H9 (cell line): Measurements from ENCODE around the gene ASPN. TPM values are rescaled to one million over a fixed set of nuclear protein-coding genes. Genes with fewer than 3 reads are reported as not detected.

Experiments used
- DNase-seq: peaks from one replicate; pipeline ENCODE4 v3.0.0-alpha.2; 2017
- H2AFZ ChIP-seq: one replicate; pipeline ENCODE4 v1.6.1; 2013; ENCODE audit warnings: mild to moderate bottlenecking, low read length, control low read depth, moderate library complexity
- H2AK5ac ChIP-seq: 2 replicates; pipeline ENCODE4 v1.6.1; 2013; ENCODE audit warnings: low read length, control low read depth, mixed read lengths; ENCODE audit not compliant: insufficient read length
- H2BK120ac ChIP-seq: one replicate; pipeline ENCODE4 v1.6.1; 2013; ENCODE audit warnings: low read depth, mild to moderate bottlenecking, low read length, control low read depth, inconsistent platforms; ENCODE audit not compliant: poor library complexity, severe bottlenecking
- H2BK12ac ChIP-seq: 2 replicates; pipeline ENCODE4 v1.6.1; 2013; ENCODE audit warnings: low read length, control low read depth, mixed read lengths, low read depth; ENCODE audit not compliant: insufficient read length
- H2BK15ac ChIP-seq: 2 replicates; pipeline ENCODE4 v1.6.1; 2013; ENCODE audit warnings: low read depth, low read length, control low read depth
- H2BK20ac ChIP-seq: one replicate; pipeline ENCODE4 v1.6.1; 2013; ENCODE audit warnings: low read depth, mild to moderate bottlenecking, low read length, control low read depth, inconsistent platforms; ENCODE audit not compliant: poor library complexity, severe bottlenecking
- H2BK5ac ChIP-seq: 2 replicates; pipeline ENCODE4 v1.6.1; 2013; ENCODE audit warnings: low read length, control low read depth, mixed read lengths; ENCODE audit not compliant: insufficient read length
- H3K14ac ChIP-seq: 2 replicates; pipeline ENCODE4 v1.6.1; 2013; ENCODE audit warnings: low read length, control low read depth; ENCODE audit not compliant: insufficient read depth
- H3K18ac ChIP-seq: 2 replicates; pipeline ENCODE4 v1.6.1; 2013; ENCODE audit warnings: low read depth, mild to moderate bottlenecking, mixed read lengths, low read length, control low read depth; ENCODE audit not compliant: insufficient read length
- H3K23ac ChIP-seq: 2 replicates; pipeline ENCODE4 v1.6.1; 2013; ENCODE audit warnings: low read length, control low read depth, mixed read lengths, low read depth; ENCODE audit not compliant: insufficient read length
- H3K23me2 ChIP-seq: 2 replicates; pipeline ENCODE4 v1.6.1; 2013; ENCODE audit warnings: low read depth, mild to moderate bottlenecking, mixed read lengths, low read length, control low read depth; ENCODE audit not compliant: insufficient read length, poor library complexity, severe bottlenecking
- H3K27ac ChIP-seq: 2 replicates; pipeline ENCODE4 v1.5.1; 2013; ENCODE audit warnings: low read length, control low read depth, mixed read lengths, low read depth; ENCODE audit not compliant: insufficient read length
- H3K27me3 ChIP-seq: 2 replicates; pipeline ENCODE4 v1.6.1; 2013; ENCODE audit warnings: low read length, control low read depth, inconsistent platforms; ENCODE audit not compliant: insufficient read depth
- H3K4ac ChIP-seq: 2 replicates; pipeline ENCODE4 v1.6.1; 2013; ENCODE audit warnings: low read depth, mild to moderate bottlenecking, control low read depth, inconsistent platforms, low read length, moderate library complexity
- H3K4me1 ChIP-seq: 2 replicates; pipeline ENCODE4 v1.6.1; 2013; ENCODE audit warnings: low read length, control low read depth, inconsistent platforms; ENCODE audit not compliant: insufficient read depth
- H3K4me2 ChIP-seq: 2 replicates; pipeline ENCODE4 v1.6.1; 2013; ENCODE audit warnings: low read length, control low read depth, mixed read lengths; ENCODE audit not compliant: insufficient read length, insufficient read depth
- H3K56ac ChIP-seq: 2 replicates; pipeline ENCODE4 v1.6.1; 2013; ENCODE audit warnings: low read depth, mild to moderate bottlenecking, mixed read lengths, low read length, control low read depth; ENCODE audit not compliant: insufficient read length
- H3K79me1 ChIP-seq: 2 replicates; pipeline ENCODE4 v1.6.1; 2013; ENCODE audit warnings: low read depth, mild to moderate bottlenecking, moderate library complexity, low read length, control low read depth, inconsistent platforms; ENCODE audit not compliant: insufficient read depth, poor library complexity, severe bottlenecking
- H3K79me2 ChIP-seq: 2 replicates; pipeline ENCODE4 v1.6.1; 2013; ENCODE audit warnings: low read length, control low read depth, inconsistent platforms; ENCODE audit not compliant: insufficient read depth
- H3K9ac ChIP-seq: 2 replicates; pipeline ENCODE4 v1.6.1; 2013; ENCODE audit warnings: low read length, control low read depth, mixed read lengths; ENCODE audit not compliant: insufficient read length; ENCODE audit errors: extremely low read depth
- H3K9me3 ChIP-seq: one replicate; pipeline ENCODE4 v1.6.1; 2013; ENCODE audit warnings: low read depth, low read length, inconsistent platforms; ENCODE audit not compliant: control insufficient read depth
- H3T11ph ChIP-seq: one replicate; pipeline ENCODE4 v1.6.1; 2013; ENCODE audit warnings: mild to moderate bottlenecking, low read length, control low read depth, inconsistent platforms
- H4K20me1 ChIP-seq: one replicate; pipeline ENCODE4 v1.6.1; 2013; ENCODE audit not compliant: control insufficient read depth, insufficient read length, insufficient read depth
- H4K5ac ChIP-seq: 2 replicates; pipeline ENCODE4 v1.6.1; 2013; ENCODE audit warnings: low read depth, mild to moderate bottlenecking, mixed read lengths, low read length, control low read depth; ENCODE audit not compliant: insufficient read length
- H4K8ac ChIP-seq: replicated peaks from 2 replicates; pipeline ENCODE4 v1.6.1; 2013; ENCODE audit warnings: low read length, control low read depth, mixed read lengths, low read depth; ENCODE audit not compliant: insufficient read length
- H4K91ac ChIP-seq: 2 replicates; pipeline ENCODE4 v1.6.1; 2013; ENCODE audit warnings: low read depth, mild to moderate bottlenecking, moderate library complexity, mixed read lengths, low read length, control low read depth; ENCODE audit not compliant: insufficient read length
- H3K27ac Mint-ChIP-seq, 3 experiments: 2 replicates in 2 of 3; 3 replicates in 1 of 3; pipeline ENCODE4 v1.8.0; 2020 to 2021; ENCODE audit warnings: mixed read lengths in 3 of 3, mild to moderate bottlenecking in 1 of 3, moderate library complexity in 1 of 3
- H3K27me3 Mint-ChIP-seq: 2 replicates; pipeline ENCODE4 v1.8.0; 2021; ENCODE audit warnings: low read depth, mild to moderate bottlenecking, moderate library complexity, mixed read lengths
- H3K36me3 Mint-ChIP-seq, 3 experiments: 2 replicates in 2 of 3; 3 replicates in 1 of 3; pipeline ENCODE4 v1.8.0; 2020 to 2021; ENCODE audit warnings: low read depth in 3 of 3, mixed read lengths in 3 of 3; ENCODE audit not compliant: insufficient read depth in 1 of 3
- H3K4me1 Mint-ChIP-seq, 2 experiments: 2 replicates each; pipeline ENCODE4 v1.8.0; 2020; ENCODE audit warnings: mixed read lengths in 2 of 2
- H3K4me3 Mint-ChIP-seq, 2 experiments: 2 replicates in 1 of 2; 3 replicates in 1 of 2; pipeline ENCODE4 v1.8.0; 2020 to 2021; ENCODE audit warnings: mild to moderate bottlenecking in 2 of 2, mixed read lengths in 2 of 2, moderate library complexity in 1 of 2
- H3K9me3 Mint-ChIP-seq, 2 experiments: 2 replicates in 1 of 2; 3 replicates in 1 of 2; pipeline ENCODE4 v1.8.0; 2020; ENCODE audit warnings: mild to moderate bottlenecking in 2 of 2, mixed read lengths in 2 of 2, moderate library complexity in 1 of 2
- CTCF ChIP-seq: fragments of 200-600 bp; sonication (generic); conservative IDR thresholded peaks from 3 replicates; pipeline ENCODE4 v1.8.0; 2021; ENCODE audit warnings: antibody characterized with exemption, mild to moderate bottlenecking
- total RNA-seq: library from RNA; stranded (reverse); gene quantifications from 2 replicates; pipeline ENCODE4 v1.2.1, GENCODE V29; 2021

The ASPN gene
- total RNA-seq, 1 experiment from 2014 or later: not detected

- H3K9ac ChIP-seq: no peak overlapping the region
- no peak overlapping the region for H3K56ac ChIP-seq
- H4K8ac ChIP-seq: no peak overlapping the region
- no peak overlapping the region for H4K5ac ChIP-seq
- H3K4me2 ChIP-seq: no peak overlapping the region
- no peaks in the 10 kb centered on the region for H3K9me3 ChIP-seq
- H3K4me1 ChIP-seq: no peaks in the 10 kb centered on the region
- no peak overlapping the region for H3K14ac ChIP-seq
- H3K9me3 Mint-ChIP-seq: no peaks in the 10 kb centered on the region
- H3K23me2 ChIP-seq: no peaks in the 10 kb centered on the region
- H3K79me1 ChIP-seq: no peaks in the 10 kb centered on the region
- no peaks in the 10 kb centered on the region for H3K27me3 ChIP-seq
- H3K27ac ChIP-seq: no peak overlapping the region
- no peak overlapping the region for H2BK15ac ChIP-seq
- H3K4me3 Mint-ChIP-seq: no peak overlapping the region
- no peak overlapping the region for H2BK12ac ChIP-seq
- no peak overlapping the region for H2BK120ac ChIP-seq
- no peaks in the 10 kb centered on the region for H3K27me3 Mint-ChIP-seq
- no peak overlapping the region for H3K23ac ChIP-seq
- H3K18ac ChIP-seq: no peak overlapping the region
- no peak overlapping the region for H2BK20ac ChIP-seq
- H4K20me1 ChIP-seq: no peaks in the 10 kb centered on the region
- no peak overlapping the region for H3K27ac Mint-ChIP-seq
- H3K4me1 Mint-ChIP-seq: peaks cover 0 to 11% of the 10 kb centered on the region in 2 experiments; a peak in 1 of 4 replicates
- no peak overlapping the region for H3K4ac ChIP-seq
- no peak overlapping the region for H3T11ph ChIP-seq
- no peak overlapping the region for H2AK5ac ChIP-seq
- H4K91ac ChIP-seq: no peak overlapping the region
- no peak for DNase-seq
- H3K79me2 ChIP-seq: no peaks in the 10 kb centered on the region
- H2BK5ac ChIP-seq: no peak overlapping the region
- no peaks in the 10 kb centered on the region for H3K36me3 Mint-ChIP-seq
- no peak for TF ChIP-seq CTCF
- H2AFZ ChIP-seq: no peak overlapping the region
Measured at GRCh38 chr9:92530893-92531292, 48.6 kb upstream of the ASPN start.
